Psoas muscle (tissue), 8 donors: ENCODE results near the gene MTMR12. TPM values are rescaled to one million over a fixed set of nuclear protein-coding genes. Genes with fewer than 3 reads are reported as not detected.

Experiments
- ATAC-seq, 4 donors: fragments of 200-7000 bp; cut with Tn5 transposase; one replicate each; pipeline ENCODE4 v1.9.1; 2020; ENCODE audit warnings: moderate library complexity in 3 of 4, mild to moderate bottlenecking in 2 of 4
- DNase-seq, 2 donors: peaks; one replicate each; pipeline ENCODE4 v3.0.0-alpha.2; 2020
- H3K27ac ChIP-seq: fragments of 200-600 bp; one replicate; pipeline ENCODE4 v1.8.0; 2022
- H3K27me3 ChIP-seq, 3 donors: fragments of 200-600 bp in 1 of 3; one replicate each; pipeline versions ENCODE4 v1.6.1 to v1.8.0; 2013 to 2022; ENCODE audit warnings: low read length in 2 of 3, mild to moderate bottlenecking in 2 of 3, moderate library complexity in 1 of 3; ENCODE audit not compliant: insufficient read depth in 3 of 3
- H3K36me3 ChIP-seq, 2 donors: fragments of 200-600 bp in 1 of 2; one replicate each; pipeline versions ENCODE4 v1.6.1 to v1.8.0; 2013 to 2022; ENCODE audit warnings: low read depth in 1 of 2, mild to moderate bottlenecking in 1 of 2, moderate library complexity in 1 of 2; ENCODE audit not compliant: insufficient read depth in 1 of 2
- H3K4me1 ChIP-seq: fragments of 200-600 bp; one replicate; pipeline ENCODE4 v1.8.0; 2022
- H3K4me3 ChIP-seq: fragments of 200-600 bp; one replicate; pipeline ENCODE4 v1.8.0; 2022; ENCODE audit warnings: mild to moderate bottlenecking
- H3K9me3 ChIP-seq: fragments of 200-600 bp; one replicate; pipeline ENCODE4 v1.8.0; 2022
- WGBS, 3 donors: extraction: QIAGEN DNeasy Blood & Tissue Kit; methylation state at CpG; one replicate each; pipeline versions ENCODE4 v1.1.6 to v1.1.7; 2013; 5-methylcytosine and 5-hydroxymethylcytosine counted together
- intact Hi-C, 2 donors: fragments of 100-400 bp; cut with DNase I; formaldehyde crosslinking; loops; one replicate each; pipeline versions ENCODE4 v1.11.0 to v1.14.2; 2022
- polyA plus RNA-seq, 3 donors: library from polyadenylated mRNA; stranded (reverse); fragments of 200-250 nt; gene quantifications; one replicate each; pipeline ENCODE4 v1.2.3, GENCODE V29; 2013
- total RNA-seq, 4 donors: library from RNA; stranded (reverse); fragmentation: NEBNext Ultra II Directional in 2 of 4; extraction: Animal tissue kit (Norgen Biotek cat#: 25700) in 2 of 4; gene quantifications; one replicate each; pipeline versions ENCODE4 v1.2.1 to v1.2.4, GENCODE V29; 2021 to 2023
- TF ChIP-seq, protein P1 (sequence below): fragments of 200-600 bp; IDR thresholded peaks from one replicate; pipeline ENCODE4 v1.8.0; 2022; ENCODE audit warnings: antibody characterized with exemption
- donor health status: healthy with polysubstance abuse.
- donor health status: DM: no; HTN: no; CAD: no; lungs with moderate emphysema.
- donor health status: Bipolar disorder and iron deficiency.
- donor health status: healthy.
- donor health status: DM: yes; HTN: yes; CAD: no.
- donor health status: DM: no; HTN: no; CAD: no.
- donor health status: DM: no; HTN: no; CAD: no.
- donor health status: DM: yes; HTN: yes; CAD: no.

Gene MTMR12
- total and polyA plus RNA-seq, 7 donors: 2.4 to 8.9 (median 8.2) TPM

DNA sequence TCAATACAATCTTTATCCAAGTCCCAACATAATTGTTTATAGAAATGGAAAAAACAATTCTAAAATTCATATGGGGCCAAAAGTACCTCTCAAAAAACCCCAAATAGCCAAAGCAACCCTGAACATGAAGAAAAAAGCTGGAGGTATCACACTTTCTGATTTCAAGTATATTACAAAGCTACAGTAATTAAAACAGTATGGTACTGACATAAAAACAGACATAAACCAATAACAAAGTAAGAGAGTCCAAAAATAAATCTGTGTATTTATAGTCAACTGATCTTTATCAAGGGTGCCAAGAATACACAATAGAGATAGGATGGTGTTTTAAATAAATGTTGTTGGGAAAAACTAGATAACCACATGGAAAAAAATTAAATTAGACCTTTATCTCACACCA is 125.1 kb downstream of the MTMR12 start:
- Histone ChIP-seq H3K36me3 (no peaks in the 10 kb centered on the region), H3K27ac (no peak overlapping the region), H3K27me3 (no peaks in the 10 kb centered on the region), H3K9me3 (peaks cover 14% of the 10 kb centered on the region), H3K4me1 (no peaks in the 10 kb centered on the region), H3K4me3 (no peak overlapping the region)
- TF ChIP-seq, protein P1, sequence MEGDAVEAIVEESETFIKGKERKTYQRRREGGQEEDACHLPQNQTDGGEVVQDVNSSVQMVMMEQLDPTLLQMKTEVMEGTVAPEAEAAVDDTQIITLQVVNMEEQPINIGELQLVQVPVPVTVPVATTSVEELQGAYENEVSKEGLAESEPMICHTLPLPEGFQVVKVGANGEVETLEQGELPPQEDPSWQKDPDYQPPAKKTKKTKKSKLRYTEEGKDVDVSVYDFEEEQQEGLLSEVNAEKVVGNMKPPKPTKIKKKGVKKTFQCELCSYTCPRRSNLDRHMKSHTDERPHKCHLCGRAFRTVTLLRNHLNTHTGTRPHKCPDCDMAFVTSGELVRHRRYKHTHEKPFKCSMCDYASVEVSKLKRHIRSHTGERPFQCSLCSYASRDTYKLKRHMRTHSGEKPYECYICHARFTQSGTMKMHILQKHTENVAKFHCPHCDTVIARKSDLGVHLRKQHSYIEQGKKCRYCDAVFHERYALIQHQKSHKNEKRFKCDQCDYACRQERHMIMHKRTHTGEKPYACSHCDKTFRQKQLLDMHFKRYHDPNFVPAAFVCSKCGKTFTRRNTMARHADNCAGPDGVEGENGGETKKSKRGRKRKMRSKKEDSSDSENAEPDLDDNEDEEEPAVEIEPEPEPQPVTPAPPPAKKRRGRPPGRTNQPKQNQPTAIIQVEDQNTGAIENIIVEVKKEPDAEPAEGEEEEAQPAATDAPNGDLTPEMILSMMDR: no peak
- no peak for ATAC-seq
- intact Hi-C loops: no loop called here
- no peak for DNase-seq

DNA sequence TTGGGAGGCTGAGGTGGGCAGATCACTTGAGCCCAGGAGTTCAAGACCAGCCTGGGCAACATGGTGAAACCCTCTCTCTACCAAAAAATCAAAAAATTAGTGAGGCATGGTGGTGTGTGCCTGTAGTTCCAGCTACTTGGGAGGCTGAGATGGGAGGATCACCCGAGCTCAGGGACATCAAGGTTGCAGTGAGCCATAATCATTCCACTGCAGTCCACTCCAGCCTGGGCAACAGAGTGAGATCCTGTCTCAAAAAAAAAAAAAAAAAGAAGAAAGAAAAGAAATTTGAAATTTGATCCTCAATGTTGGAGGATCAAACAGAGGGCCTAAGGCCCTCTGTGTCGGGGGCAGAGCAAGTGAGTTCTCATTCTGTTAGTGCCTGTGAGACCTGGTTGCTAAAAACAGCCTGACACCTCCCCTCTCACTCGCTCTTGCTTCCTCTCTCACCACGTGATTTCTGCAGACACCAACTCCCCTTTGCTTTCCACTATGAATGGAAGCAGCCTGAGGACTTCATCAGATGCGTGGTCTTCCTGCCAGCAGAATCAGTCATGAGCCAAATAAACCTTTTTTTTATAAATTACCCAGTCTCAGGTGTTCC is 130.2 kb downstream of the MTMR12 start:
- WGBS, 3 donors: 60 to 74% (median 64%) methylated on average over 5 of the region's 5 CpGs
- DNase-seq (no peak), ATAC-seq (no peak)
- Histone ChIP-seq H3K4me1 (no peaks in the 10 kb centered on the region), H3K27ac (no peak overlapping the region), H3K4me3 (no peak overlapping the region), H3K9me3 (peaks cover 5% of the 10 kb centered on the region), H3K27me3 (no peaks in the 10 kb centered on the region), H3K36me3 (no peaks in the 10 kb centered on the region)
- TF ChIP-seq, protein P1: no peak
- intact Hi-C loops: no loop called here

Other genes with a start within 250 kb of the MTMR12 start
- gene GOLPH3, start 138.6 kb downstream of the MTMR12 start, total RNA-seq: 10 to 100 TPM; 23.0 to 55.3 (median 35.0) TPM
- 10 to 100 TPM; 25.4 to 36.8 (median 31.0) TPM for gene GOLPH3, start 138.6 kb downstream of the MTMR12 start, polyA plus RNA-seq
- gene ZFR, start 131.8 kb upstream of the MTMR12 start, total RNA-seq: 10 to 100 TPM; 53.1 to 73.5 (median 68.8) TPM
- 10 to 100 TPM; 31.7 to 76.5 (median 38.7) TPM for gene ZFR, start 131.8 kb upstream of the MTMR12 start, polyA plus RNA-seq